GM12878 (cell line): ENCODE results near the gene NPDC1. TPM values are rescaled to one million over a fixed set of nuclear protein-coding genes. Genes with fewer than 3 reads are reported as not detected.

Experiments used
- ATAC-seq: fragments of 200-7000 bp; cut with Tn5 transposase; 3 replicates; pipeline ENCODE4 v1.9.1; 2020; ENCODE audit warnings: mild to moderate bottlenecking, moderate library complexity
- BruUV-seq: library from RNA; stranded (reverse); fragments of 400-500 nt; replicated peaks from 2 replicates; lab custom pipeline; 2021; lab: Mats Ljungman, UMichigan
- CTCF ChIA-PET: fragments of 300-600 bp; sonication (Branson Sonifier 250); formaldehyde crosslinking; extraction: SDS; loops from one replicate; lab custom pipeline; 2021; ENCODE audit warnings: inconsistent platforms; lab: Yijun Ruan, JAX
- POLR2A ChIA-PET: fragments of 350-600 bp; formaldehyde crosslinking; extraction: SDS; loops from one replicate; lab custom pipeline; 2021; ENCODE audit warnings: inconsistent platforms; lab: Charles Lee
- RAD21 ChIA-PET: fragments of 300-600 bp; sonication (Branson Sonifier 250); formaldehyde crosslinking; loops from one replicate; lab custom pipeline; 2023; ENCODE audit warnings: antibody characterized with exemption; ENCODE audit not compliant: unreplicated experiment; lab: Charles Lee
- SMC1A ChIA-PET: fragments of 300-600 bp; sonication (Branson Sonifier 250); formaldehyde crosslinking; loops from one replicate; lab custom pipeline; 2023; ENCODE audit not compliant: unreplicated experiment, uncharacterized antibody; lab: Charles Lee
- DNase-seq: peaks from one replicate; pipeline ENCODE4 v3.0.0-alpha.2; 2011; ENCODE audit warnings: low read depth, low spot score
- FAIRE-seq: peaks from 3 replicates; lab custom pipeline; 2011; peaks lifted over from hg19 to GRCh38; lab: Jason Lieb, UNC
- H2AFZ ChIP-seq: 2 replicates; pipeline ENCODE4 v1.6.0; 2011; ENCODE audit warnings: low read depth, low read length, control low read depth; ENCODE audit not compliant: control insufficient read depth
- H3K27ac ChIP-seq: 2 replicates; pipeline ENCODE4 v1.5.1; 2011; ENCODE audit warnings: control low read depth; ENCODE audit not compliant: control insufficient read depth, insufficient read depth
- H3K27me3 ChIP-seq, 2 experiments: replicated peaks in 1 of 2; 2 replicates each; pipeline versions ENCODE4 v1.6.0 to v1.6.1; 2011; ENCODE audit warnings: low read length in 1 of 2; ENCODE audit not compliant: control insufficient read depth in 2 of 2, insufficient read depth in 2 of 2
- H3K36me3 ChIP-seq, 2 experiments: 2 replicates each; pipeline ENCODE4 v1.5.1; 2011; ENCODE audit warnings: low read length in 1 of 2; ENCODE audit not compliant: control insufficient read depth in 2 of 2, insufficient read depth in 2 of 2
- H3K4me1 ChIP-seq: 2 replicates; pipeline ENCODE4 v1.6.1; 2011; ENCODE audit warnings: mild to moderate bottlenecking, low read length, moderate library complexity, mixed read lengths; ENCODE audit not compliant: control insufficient read depth, insufficient read depth
- H3K4me2 ChIP-seq: 2 replicates; pipeline ENCODE4 v1.6.0; 2011; ENCODE audit warnings: control low read depth; ENCODE audit not compliant: control insufficient read depth, insufficient read depth
- H3K4me3 ChIP-seq: fragments of 200-600 bp; sonication (generic); 2 replicates; pipeline ENCODE4 v1.5.1; 2016
- H3K79me2 ChIP-seq: 2 replicates; pipeline ENCODE4 v1.6.0; 2011; ENCODE audit warnings: low read length; ENCODE audit not compliant: control insufficient read depth, insufficient read depth
- H3K9ac ChIP-seq: 2 replicates; pipeline ENCODE4 v1.8.0; 2011; ENCODE audit warnings: low read length, control low read depth, mixed read lengths; ENCODE audit not compliant: control insufficient read depth, insufficient read depth
- H3K9me3 ChIP-seq: replicated peaks from 3 replicates; pipeline ENCODE4 v1.5.1; 2011; ENCODE audit warnings: mild to moderate bottlenecking, low read length; ENCODE audit not compliant: control insufficient read depth, insufficient read depth
- H4K20me1 ChIP-seq: 2 replicates; pipeline ENCODE4 v1.6.0; 2011; ENCODE audit not compliant: control insufficient read depth, insufficient read depth
- ATF7 ChIP-seq: fragments of 450-650 bp; IDR thresholded peaks from 2 replicates; pipeline ENCODE4 v1.6.1; 2016; ENCODE audit warnings: low read depth, mild to moderate bottlenecking
- CBFB ChIP-seq: IDR thresholded peaks from 2 replicates; pipeline ENCODE4 v1.6.1; 2016; ENCODE audit warnings: antibody characterized with exemption, low read depth
- CBX3 ChIP-seq: fragments of 200-600 bp; sonication (generic); IDR thresholded peaks from 2 replicates; pipeline ENCODE4 v1.6.1; 2016; ENCODE audit warnings: low read depth, borderline replicate concordance
- DPF2 ChIP-seq: fragments of 450-650 bp; IDR thresholded peaks from 2 replicates; pipeline ENCODE4 v1.6.1; 2017; ENCODE audit warnings: mild to moderate bottlenecking
- ESRRA ChIP-seq: IDR thresholded peaks from 2 replicates; pipeline ENCODE4 v1.6.1; 2012; ENCODE audit warnings: mild to moderate bottlenecking, low read length, improper control_type of control experiment
- IRF4 ChIP-seq: IDR thresholded peaks from 2 replicates; pipeline ENCODE4 v1.6.1; 2011; ENCODE audit warnings: low read depth, low read length
- RAD51 ChIP-seq: fragments of 450-650 bp; IDR thresholded peaks from 2 replicates; pipeline ENCODE4 v1.6.1; 2016; ENCODE audit warnings: moderate library complexity, mild to moderate bottlenecking, inconsistent platforms
- WGBS: methylation state at CpG from one replicate; pipeline ENCODE4 v1.1.6; 2016; ENCODE audit warnings: low lambda C conversion rate; ENCODE audit not compliant: insufficient replicate concordance, insufficient coverage; ENCODE audit errors: missing lambda C conversion rate; 5-methylcytosine and 5-hydroxymethylcytosine counted together
- in situ Hi-C: fragments of 300-500 bp; cut with MboI; formaldehyde crosslinking; loops from 9 replicates; pipeline ENCODE4 v1.14.3; 2018; ENCODE audit warnings: mixed read lengths
- intact Hi-C: fragments of 100-400 bp; cut with micrococcal nuclease; formaldehyde crosslinking; loops from one replicate; pipeline ENCODE4 v1.14.2; 2022; ENCODE audit not compliant: unreplicated experiment
- polyA plus RNA-seq, 11 experiments: library from polyadenylated mRNA; depleted of rRNA in 4 of 11; unstranded in 6 of 11; stranded (reverse) in 5 of 11; fragments of >200 nt; fragmentation: Nextera tagmentation in 4 of 11; fragmentation: Illumina TruSeq in 1 of 11; extraction: Ambion mirVana in 4 of 11; extraction: Trizol in 1 of 11; gene quantifications; 1 replicate in 1 of 11; 2 replicates in 10 of 11; pipeline versions ENCODE4 v1.2.1 to v1.2.3, GENCODE V29; 2011 to 2016; ENCODE audit warnings: inconsistent platforms in 2 of 11, missing spikeins in 2 of 11, low read depth in 1 of 11
- total RNA-seq, 4 experiments: library from RNA; depleted of rRNA in 3 of 4; stranded (reverse); fragments of >200 nt in 3 of 4; fragmentation: Illumina TruSeq in 1 of 4; extraction: Trizol in 1 of 4; gene quantifications; 2 replicates each; pipeline versions ENCODE4 v1.2.1 to v1.2.3, GENCODE V29; 2013 to 2021
- TF ChIP-seq, protein P1 (sequence below): IDR thresholded peaks from 2 replicates; pipeline ENCODE4 v1.6.1; 2012; ENCODE audit warnings: mild to moderate bottlenecking, low read depth, low read length

Gene NPDC1
- total and polyA plus RNA-seq, 10 of the 15 experiments (the other 5 are each of a cell fraction or from before 2014, with no cell fraction given) = 0.04 to 1.7 (median 0.77) TPM; not detected in 2

DNA sequence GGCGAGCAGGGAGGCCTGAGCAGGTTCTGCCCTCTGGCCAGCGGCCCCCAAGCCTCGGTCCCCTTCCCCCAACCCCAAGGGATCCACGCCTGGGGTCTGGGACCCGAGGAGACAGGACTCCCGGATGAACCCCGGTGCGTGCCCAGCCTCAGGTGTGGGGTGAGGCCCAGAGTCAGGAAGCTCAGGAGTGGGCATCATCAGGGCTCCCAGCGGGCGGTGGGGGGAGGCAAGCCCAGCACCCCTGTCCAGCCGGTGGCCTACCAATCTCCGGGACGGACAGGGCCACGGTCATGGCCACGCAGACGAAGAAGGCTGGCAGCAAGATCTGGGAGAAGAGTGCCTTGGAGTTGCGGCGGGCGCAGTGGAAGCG is 32.4 kb downstream of the NPDC1 start:
- Histone ChIP-seq H3K36me3 (no peaks in the 10 kb centered on the region), H3K4me2 (no peak overlapping the region), H3K9ac (no peak overlapping the region), H3K27me3 (no peaks in the 10 kb centered on the region), H3K27ac (no peak overlapping the region), H3K79me2 (no peaks in the 10 kb centered on the region), H3K4me1 (no peaks in the 10 kb centered on the region), H3K9me3 (no peaks in the 10 kb centered on the region; the same call in 2 of the 3 replicates), H2AFZ (no peak overlapping the region), H4K20me1 (no peaks in the 10 kb centered on the region), H3K4me3 (no peak overlapping the region)
- no peak for TF ChIP-seq IRF4
- no peak for TF ChIP-seq DPF2
- no peak for TF ChIP-seq CBX3
- TF ChIP-seq, protein P1, sequence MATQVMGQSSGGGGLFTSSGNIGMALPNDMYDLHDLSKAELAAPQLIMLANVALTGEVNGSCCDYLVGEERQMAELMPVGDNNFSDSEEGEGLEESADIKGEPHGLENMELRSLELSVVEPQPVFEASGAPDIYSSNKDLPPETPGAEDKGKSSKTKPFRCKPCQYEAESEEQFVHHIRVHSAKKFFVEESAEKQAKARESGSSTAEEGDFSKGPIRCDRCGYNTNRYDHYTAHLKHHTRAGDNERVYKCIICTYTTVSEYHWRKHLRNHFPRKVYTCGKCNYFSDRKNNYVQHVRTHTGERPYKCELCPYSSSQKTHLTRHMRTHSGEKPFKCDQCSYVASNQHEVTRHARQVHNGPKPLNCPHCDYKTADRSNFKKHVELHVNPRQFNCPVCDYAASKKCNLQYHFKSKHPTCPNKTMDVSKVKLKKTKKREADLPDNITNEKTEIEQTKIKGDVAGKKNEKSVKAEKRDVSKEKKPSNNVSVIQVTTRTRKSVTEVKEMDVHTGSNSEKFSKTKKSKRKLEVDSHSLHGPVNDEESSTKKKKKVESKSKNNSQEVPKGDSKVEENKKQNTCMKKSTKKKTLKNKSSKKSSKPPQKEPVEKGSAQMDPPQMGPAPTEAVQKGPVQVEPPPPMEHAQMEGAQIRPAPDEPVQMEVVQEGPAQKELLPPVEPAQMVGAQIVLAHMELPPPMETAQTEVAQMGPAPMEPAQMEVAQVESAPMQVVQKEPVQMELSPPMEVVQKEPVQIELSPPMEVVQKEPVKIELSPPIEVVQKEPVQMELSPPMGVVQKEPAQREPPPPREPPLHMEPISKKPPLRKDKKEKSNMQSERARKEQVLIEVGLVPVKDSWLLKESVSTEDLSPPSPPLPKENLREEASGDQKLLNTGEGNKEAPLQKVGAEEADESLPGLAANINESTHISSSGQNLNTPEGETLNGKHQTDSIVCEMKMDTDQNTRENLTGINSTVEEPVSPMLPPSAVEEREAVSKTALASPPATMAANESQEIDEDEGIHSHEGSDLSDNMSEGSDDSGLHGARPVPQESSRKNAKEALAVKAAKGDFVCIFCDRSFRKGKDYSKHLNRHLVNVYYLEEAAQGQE = no peak
- TF ChIP-seq ESRRA = no peak
- no peak for TF ChIP-seq RAD51
- no peak for TF ChIP-seq CBFB
- TF ChIP-seq ATF7 = no peak
- in situ Hi-C loops (no loop called here), intact Hi-C loops (no loop called here)
- ChIA-PET RAD21 (no interaction called here), POLR2A (no interaction called here), SMC1A (no interaction called here), CTCF (no interaction called here)
- no peak for FAIRE-seq
- 84% methylated on average over 18 of the region's 20 CpGs for WGBS
- no peak for DNase-seq
- BruUV-seq = no TSS peak
- no peak for ATAC-seq
